CD4-positive, alpha-beta memory T cell (primary cell): ENCODE measurements around the gene MSANTD4. TPM values are rescaled to one million over a fixed set of nuclear protein-coding genes. Genes with fewer than 3 reads are reported as not detected.

Source experiments
- CTCF ChIA-PET: fragments of 350-600 bp; sonication (Branson Sonifier 250); formaldehyde crosslinking; loops from one replicate; lab custom pipeline; 2021; ENCODE audit warnings: inconsistent platforms; ENCODE audit not compliant: partially characterized antibody; lab: Charles Lee
- POLR2A ChIA-PET: fragments of 350-600 bp; sonication (Branson Sonifier 250); formaldehyde crosslinking; loops from one replicate; lab custom pipeline; 2021; ENCODE audit not compliant: partially characterized antibody; lab: Charles Lee
- DNase-seq, 5 donors: peaks; one replicate each; pipeline versions ENCODE4 v3.0.0 to v3.0.0-alpha.2; 2020 to 2022; ENCODE audit warnings: mixed read lengths in 1 of 5
- H3K27ac ChIP-seq: one replicate; pipeline ENCODE4 v1.7.0; 2013; ENCODE audit warnings: low read depth, low read length
- H3K27me3 ChIP-seq: 2 replicates; pipeline ENCODE4 v1.7.0; 2013; ENCODE audit warnings: mild to moderate bottlenecking, low read length, moderate library complexity; ENCODE audit not compliant: insufficient read depth
- H3K36me3 ChIP-seq: 2 replicates; pipeline ENCODE4 v1.7.0; 2013; ENCODE audit warnings: mild to moderate bottlenecking, low read length, moderate library complexity; ENCODE audit not compliant: insufficient read depth
- H3K4me1 ChIP-seq: 2 replicates; pipeline ENCODE4 v1.7.0; 2013; ENCODE audit warnings: mild to moderate bottlenecking, low read length, moderate library complexity; ENCODE audit not compliant: insufficient read depth
- H3K4me3 ChIP-seq, 2 donors: one replicate each; pipeline ENCODE4 v1.7.0; 2013; ENCODE audit warnings: low read length in 2 of 2, mild to moderate bottlenecking in 1 of 2
- H3K9me3 ChIP-seq, 2 donors: one replicate each; pipeline ENCODE4 v1.7.0; 2013; ENCODE audit warnings: low read length in 2 of 2, control low read depth in 1 of 2; ENCODE audit not compliant: control insufficient read depth in 1 of 2
- H3K27ac Mint-ChIP-seq, 7 donors: one replicate each; pipeline ENCODE4 v1.8.0; 2020 to 2021; ENCODE audit warnings: mixed read lengths in 7 of 7, mild to moderate bottlenecking in 6 of 7, inconsistent platforms in 3 of 7, moderate library complexity in 3 of 7
- H3K27me3 Mint-ChIP-seq, 2 donors: one replicate each; pipeline ENCODE4 v1.8.0; 2020 to 2021; ENCODE audit warnings: mixed read lengths in 2 of 2
- H3K36me3 Mint-ChIP-seq, 2 donors: one replicate each; pipeline ENCODE4 v1.8.0; 2020 to 2021; ENCODE audit warnings: mixed read lengths in 2 of 2, inconsistent platforms in 1 of 2, mild to moderate bottlenecking in 1 of 2
- H3K4me1 Mint-ChIP-seq, 4 donors: one replicate each; pipeline ENCODE4 v1.8.0; 2020 to 2021; ENCODE audit warnings: mixed read lengths in 4 of 4, mild to moderate bottlenecking in 1 of 4
- H3K4me3 Mint-ChIP-seq, 8 donors: one replicate each; pipeline ENCODE4 v1.8.0; 2020 to 2021; ENCODE audit warnings: mixed read lengths in 8 of 8, mild to moderate bottlenecking in 7 of 8, moderate library complexity in 6 of 8, inconsistent platforms in 3 of 8
- H3K9me3 Mint-ChIP-seq, 8 donors: one replicate each; pipeline ENCODE4 v1.8.0; 2020 to 2021; ENCODE audit warnings: mixed read lengths in 8 of 8, mild to moderate bottlenecking in 5 of 8, inconsistent platforms in 3 of 8, moderate library complexity in 1 of 8
- intact Hi-C: fragments of 100-400 bp; cut with micrococcal nuclease; formaldehyde crosslinking; loops from one replicate; pipeline ENCODE4 v1.15.1; 2023
- polyA plus RNA-seq, 2 donors: library from polyadenylated mRNA; unstranded; fragments of 300-500 nt; fragmentation: Illumina TruSeq; gene quantifications; one replicate each; pipeline ENCODE4 v1.2.3, GENCODE V29; 2021
- total RNA-seq, 2 experiments: library from RNA; stranded (reverse); gene quantifications; one replicate each; pipeline ENCODE4 v1.2.3, GENCODE V29; 2021

The MSANTD4 gene
- total and polyA plus RNA-seq, 4 experiments from 2014 or later, result 6.3 to 24.7 (median 16.0) TPM

DNA sequence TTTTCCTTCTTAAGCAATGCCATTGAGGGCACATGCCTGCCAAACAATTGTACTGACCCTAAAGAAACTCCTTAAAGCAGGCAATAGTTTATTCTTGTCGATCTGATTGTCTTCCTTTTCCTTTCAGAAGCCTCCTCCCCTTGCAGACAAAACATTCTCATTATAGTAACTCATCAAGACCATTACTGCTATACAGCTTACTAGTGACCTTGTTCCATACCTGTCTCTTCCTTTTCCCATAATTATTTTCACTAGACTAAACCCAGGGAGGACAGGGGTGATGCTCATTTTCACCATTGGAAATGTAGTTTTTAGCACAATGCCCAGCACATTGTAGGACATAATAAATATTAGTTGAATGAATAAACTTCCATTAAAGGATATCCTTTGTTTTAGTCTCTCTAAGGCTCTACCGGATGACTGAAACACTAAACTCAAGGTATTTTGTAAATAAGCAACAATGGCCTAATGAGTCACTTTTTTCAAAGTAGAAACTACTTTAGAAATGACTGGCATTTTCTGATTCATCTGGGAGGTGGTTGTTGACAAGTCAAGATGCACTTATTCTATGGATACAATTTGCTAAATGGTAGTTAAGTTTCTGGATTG, 9.3 kb upstream of the MSANTD4 start:
- Mint-ChIP-seq H3K4me1 (no peaks in the 10 kb centered on the region), H3K36me3 (no peaks in the 10 kb centered on the region), H3K27ac (no peak overlapping the region), H3K9me3 (peaks cover 0 to 10% (median 3%) of the 10 kb centered on the region in 8 donors), H3K4me3 (no peak overlapping the region), H3K27me3 (peaks cover 18 to 23% of the 10 kb centered on the region in 2 donors)
- Histone ChIP-seq H3K4me1 (no peaks in the 10 kb centered on the region), H3K27me3 (no peaks in the 10 kb centered on the region), H3K27ac (no peak overlapping the region), H3K4me3 (no peak overlapping the region), H3K9me3 (no peaks in the 10 kb centered on the region), H3K36me3 (no peaks in the 10 kb centered on the region)
- CTCF ChIA-PET, result no interaction called here
- intact Hi-C loops, result no loop called here
- DNase-seq, result no peak
- POLR2A ChIA-PET, result no interaction called here

DNA sequence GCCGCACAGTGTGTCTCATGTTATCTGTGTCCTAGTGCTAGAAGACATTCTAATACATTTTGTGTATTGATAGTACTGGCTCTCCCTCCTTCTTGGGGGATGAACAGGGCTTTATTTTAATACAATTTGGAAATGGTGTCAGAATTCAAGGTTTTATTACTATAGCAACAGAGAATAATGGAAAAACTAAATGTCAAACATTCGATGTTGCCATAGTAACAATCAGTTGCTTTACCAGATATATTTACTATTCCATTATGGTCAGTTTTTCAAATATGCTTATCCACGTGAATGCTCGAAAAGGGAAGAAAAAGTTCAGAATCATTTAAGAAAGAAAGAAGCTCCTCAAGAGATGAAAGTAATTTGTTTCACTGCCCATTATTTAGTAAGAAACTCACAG, 8.6 kb upstream of the MSANTD4 start:
- no peak for DNase-seq
- peaks cover 21 to 22% of the 10 kb centered on the region in 2 donors for H3K27me3 Mint-ChIP-seq
- H3K4me3 ChIP-seq, result no peak overlapping the region
- no peaks in the 10 kb centered on the region for H3K36me3 Mint-ChIP-seq
- no peak overlapping the region for H3K27ac Mint-ChIP-seq
- H3K27me3 ChIP-seq, result no peaks in the 10 kb centered on the region
- POLR2A ChIA-PET, result no interaction called here
- H3K9me3 ChIP-seq, result no peaks in the 10 kb centered on the region
- H3K27ac ChIP-seq, result no peak overlapping the region
- H3K4me1 Mint-ChIP-seq, result no peaks in the 10 kb centered on the region
- H3K4me1 ChIP-seq, result no peaks in the 10 kb centered on the region
- intact Hi-C loops, result no loop called here
- peaks cover 0 to 10% (median 3%) of the 10 kb centered on the region in 8 donors for H3K9me3 Mint-ChIP-seq
- H3K4me3 Mint-ChIP-seq, result no peak overlapping the region
- CTCF ChIA-PET, result no interaction called here
- H3K36me3 ChIP-seq, result no peaks in the 10 kb centered on the region

DNA sequence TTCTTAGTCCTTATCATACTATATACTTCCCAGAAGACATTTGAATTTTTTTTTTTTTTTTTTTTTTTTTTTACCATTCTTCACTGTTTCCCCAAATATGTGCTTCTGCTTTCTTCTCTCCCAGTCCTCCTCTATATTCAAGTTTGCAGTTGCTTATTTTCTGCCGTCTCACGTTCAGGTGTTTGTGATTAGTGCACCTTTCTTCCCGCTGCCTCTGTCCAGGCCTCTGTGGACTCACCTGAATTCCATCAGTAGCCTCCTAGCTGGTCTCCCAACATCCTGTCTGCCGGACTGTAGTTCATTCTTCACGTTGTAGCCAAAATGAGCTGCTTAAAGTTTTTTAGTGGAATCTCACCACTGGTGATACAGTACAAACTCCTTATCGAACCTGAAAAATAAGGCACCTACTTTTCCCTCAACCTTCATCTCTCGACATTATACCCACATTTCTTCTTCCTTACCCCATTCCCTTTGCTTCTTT, 795 bp upstream of the MSANTD4 start:
- H3K36me3 Mint-ChIP-seq, result peaks cover 9 to 11% of the 10 kb centered on the region in 2 donors
- peaks cover 29 to 54% (median 38%) of the 10 kb centered on the region in 4 donors for H3K4me1 Mint-ChIP-seq
- peak overlapping the region; percentile 82 to 97 (median 92) for H3K27ac Mint-ChIP-seq
- Histone ChIP-seq H3K4me1 (peaks cover 32% of the 10 kb centered on the region), H3K27ac (peak overlapping the region; percentile 42), H3K27me3 (no peaks in the 10 kb centered on the region), H3K36me3 (no peaks in the 10 kb centered on the region), H3K4me3 (peak overlapping the region; percentile 53 to 90), H3K9me3 (no peaks in the 10 kb centered on the region)
- CTCF ChIA-PET, result interaction anchor here (0.6 to 1.7 kb wide), 2 partner anchors 19 to 54 kb away, joined by 3 to 5 read pairs; partner anchors contain the start of genes AASDHPPT and KBTBD3
- H3K4me3 Mint-ChIP-seq, result peak overlapping the region; percentile 93 to 99 (median 96)
- intact Hi-C loops, result loop anchor here (1.0 kb wide), 2 partner anchors 54 to 1434 kb away; partner anchors contain the start of genes AASDHPPT, CWF19L2 and KBTBD3
- peak in 1 of 5 donors; percentile 2 for DNase-seq
- POLR2A ChIA-PET, result interaction anchor here (0.8 to 2.1 kb wide), 3 partner anchors 14 to 54 kb away, joined by 3 to 14 read pairs (median 3); partner anchors contain the start of genes AASDHPPT and KBTBD3
- H3K27me3 Mint-ChIP-seq, result peaks cover 3 to 5% of the 10 kb centered on the region in 2 donors
- H3K9me3 Mint-ChIP-seq, result peaks cover 0 to 10% (median 2%) of the 10 kb centered on the region in 8 donors

DNA sequence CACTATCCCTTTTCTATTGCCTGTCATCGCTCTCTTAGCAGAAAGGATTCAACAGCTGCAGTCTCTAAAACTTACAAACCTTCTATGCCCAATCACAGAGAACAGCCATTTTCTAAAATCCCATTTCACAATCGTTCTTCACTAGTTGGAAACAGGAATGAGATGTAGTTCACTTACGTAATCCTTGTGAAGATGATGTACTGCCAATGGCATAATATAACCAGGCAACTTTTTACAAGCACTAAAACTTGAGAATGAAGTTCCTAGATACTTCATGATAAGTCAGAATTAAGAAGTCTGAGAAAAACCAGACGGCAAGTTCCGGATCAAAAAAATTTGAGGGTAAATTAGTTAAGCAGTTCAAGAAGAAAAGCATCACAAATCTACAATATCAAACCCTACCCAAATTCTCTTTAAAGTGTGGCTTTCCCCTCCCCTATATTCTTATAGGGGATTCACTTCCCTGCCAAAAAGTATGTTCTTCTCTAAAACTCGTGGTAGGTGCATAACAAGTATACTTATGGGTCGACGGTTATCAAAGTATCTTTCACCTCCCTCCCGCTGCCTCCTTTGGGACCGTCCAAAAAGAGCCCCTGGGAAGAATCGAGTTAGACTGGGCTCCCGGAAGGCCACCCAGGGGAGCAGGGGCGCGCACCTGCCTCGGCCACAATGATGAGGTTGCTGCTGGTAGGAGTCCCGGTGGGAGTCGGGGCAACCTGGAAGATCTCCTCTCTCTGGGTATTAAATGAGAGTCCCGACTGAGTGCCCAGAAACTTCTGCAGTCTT, 666 bp downstream of the MSANTD4 start:
- H3K27ac ChIP-seq, result peak overlapping the region; percentile 64
- H3K36me3 ChIP-seq, result no peaks in the 10 kb centered on the region
- intact Hi-C loops, result no loop called here
- peaks cover 32 to 63% (median 44%) of the 10 kb centered on the region in 4 donors for H3K4me1 Mint-ChIP-seq
- peaks cover 2 to 3% of the 10 kb centered on the region in 2 donors for H3K27me3 Mint-ChIP-seq
- H3K9me3 Mint-ChIP-seq, result no peaks in the 10 kb centered on the region
- H3K27me3 ChIP-seq, result no peaks in the 10 kb centered on the region
- H3K4me3 ChIP-seq, result peak overlapping the region; percentile 90
- peak overlapping the region; percentile 93 to 99 (median 96) for H3K4me3 Mint-ChIP-seq
- POLR2A ChIA-PET, result no interaction called here
- H3K27ac Mint-ChIP-seq, result peak overlapping the region; percentile 82 to 97 (median 92)
- CTCF ChIA-PET, result no interaction called here
- DNase-seq, result peak in 1 of 5 donors; percentile 4
- H3K9me3 ChIP-seq, result no peaks in the 10 kb centered on the region
- peaks cover 40% of the 10 kb centered on the region for H3K4me1 ChIP-seq
- H3K36me3 Mint-ChIP-seq, result peaks cover 9 to 13% of the 10 kb centered on the region in 2 donors

DNA sequence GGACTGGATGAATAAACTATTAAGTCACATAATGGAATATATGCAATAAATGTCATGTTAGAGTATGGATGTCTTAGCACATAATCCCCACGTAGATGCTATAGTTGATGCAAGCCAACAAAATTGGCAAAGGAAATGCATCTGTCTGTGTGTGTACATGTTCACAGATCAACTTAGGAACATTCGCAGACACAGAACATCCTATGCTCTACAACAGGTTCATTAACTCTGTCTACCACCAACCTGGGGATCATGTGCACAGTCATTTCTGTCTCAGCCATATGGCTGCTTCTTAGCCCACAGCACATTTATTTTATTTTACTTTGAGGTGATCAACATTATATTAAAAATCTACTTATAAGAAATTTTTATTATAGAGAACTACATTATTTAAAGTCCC, 4.9 kb downstream of the MSANTD4 start:
- intact Hi-C loops, result no loop called here
- H3K4me3 ChIP-seq, result no peak overlapping the region
- no peak for DNase-seq
- no peaks in the 10 kb centered on the region for H3K9me3 ChIP-seq
- no peak overlapping the region for H3K27ac Mint-ChIP-seq
- POLR2A ChIA-PET, result no interaction called here
- H3K4me3 Mint-ChIP-seq, result no peak overlapping the region
- no peaks in the 10 kb centered on the region for H3K36me3 ChIP-seq
- H3K27me3 ChIP-seq, result no peaks in the 10 kb centered on the region
- H3K9me3 Mint-ChIP-seq, result no peaks in the 10 kb centered on the region
- H3K27ac ChIP-seq, result no peak overlapping the region
- CTCF ChIA-PET, result interaction anchor here (1.3 kb wide), 1 partner anchor 70 kb away, joined by 3 read pairs; no protein-coding TSS in a partner anchor
- H3K4me1 ChIP-seq, result peaks cover 46% of the 10 kb centered on the region
- peaks cover 11 to 26% of the 10 kb centered on the region in 2 donors for H3K36me3 Mint-ChIP-seq
- peaks cover 33 to 72% (median 55%) of the 10 kb centered on the region in 4 donors for H3K4me1 Mint-ChIP-seq
- H3K27me3 Mint-ChIP-seq, result no peaks in the 10 kb centered on the region

DNA sequence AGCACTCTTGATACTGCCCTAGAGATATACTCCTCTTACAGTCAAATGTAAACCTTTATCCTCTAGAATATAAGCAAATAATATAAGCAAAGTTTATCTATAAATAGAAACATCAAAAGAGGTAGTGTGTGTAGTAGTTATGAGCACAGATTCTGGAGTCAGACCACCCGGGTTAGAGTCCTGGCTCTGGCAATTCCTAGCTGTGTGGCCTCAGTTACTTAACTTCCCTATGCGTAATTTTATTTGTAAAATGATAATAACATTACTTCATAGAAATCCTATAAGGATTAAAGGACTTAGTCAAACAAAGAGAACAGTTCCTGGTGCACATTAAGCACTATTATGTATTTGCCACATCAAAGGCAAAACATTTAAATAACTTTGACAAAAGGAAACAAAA, 7.0 kb downstream of the MSANTD4 start:
- Mint-ChIP-seq H3K4me1 (peaks cover 32 to 66% (median 51%) of the 10 kb centered on the region in 4 donors), H3K9me3 (no peaks in the 10 kb centered on the region), H3K4me3 (no peak overlapping the region), H3K27ac (no peak overlapping the region), H3K36me3 (peaks cover 24 to 39% of the 10 kb centered on the region in 2 donors), H3K27me3 (no peaks in the 10 kb centered on the region)
- DNase-seq, result no peak
- peaks cover 31% of the 10 kb centered on the region for H3K4me1 ChIP-seq
- no peak overlapping the region for H3K27ac ChIP-seq
- peaks cover 9% of the 10 kb centered on the region for H3K36me3 ChIP-seq
- no peaks in the 10 kb centered on the region for H3K27me3 ChIP-seq
- no peak overlapping the region for H3K4me3 ChIP-seq
- CTCF ChIA-PET, result no interaction called here
- intact Hi-C loops, result no loop called here
- POLR2A ChIA-PET, result no interaction called here
- no peaks in the 10 kb centered on the region for H3K9me3 ChIP-seq

DNA sequence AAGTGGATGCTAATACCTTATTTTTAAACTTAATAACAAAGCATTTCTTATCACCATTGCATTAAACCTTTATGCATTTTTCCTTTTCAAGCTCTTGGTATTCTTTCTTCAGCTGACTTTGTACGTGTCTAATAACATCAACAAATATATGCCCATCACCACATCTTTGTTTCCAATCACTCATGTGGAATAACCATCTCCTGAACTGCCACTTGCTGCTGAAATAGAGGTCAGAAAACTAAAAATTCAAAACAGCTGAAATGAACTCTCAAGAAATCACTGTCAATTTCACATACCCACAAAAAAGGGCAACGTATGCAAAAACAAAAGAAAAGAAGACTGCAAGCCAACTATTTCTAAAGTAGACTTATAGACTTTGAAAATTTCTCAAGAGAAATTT, 7.4 kb downstream of the MSANTD4 start:
- peaks cover 26% of the 10 kb centered on the region for H3K4me1 ChIP-seq
- H3K9me3 Mint-ChIP-seq, result no peaks in the 10 kb centered on the region
- H3K27ac ChIP-seq, result no peak overlapping the region
- no peak overlapping the region for H3K4me3 ChIP-seq
- CTCF ChIA-PET, result no interaction called here
- H3K36me3 Mint-ChIP-seq, result peaks cover 28 to 39% of the 10 kb centered on the region in 2 donors
- POLR2A ChIA-PET, result no interaction called here
- peaks cover 29 to 65% (median 50%) of the 10 kb centered on the region in 4 donors for H3K4me1 Mint-ChIP-seq
- DNase-seq, result no peak
- no peaks in the 10 kb centered on the region for H3K27me3 ChIP-seq
- H3K27ac Mint-ChIP-seq, result peak overlapping the region in 1 of 7 donors; percentile 24
- H3K4me3 Mint-ChIP-seq, result no peak overlapping the region
- H3K9me3 ChIP-seq, result no peaks in the 10 kb centered on the region
- no peaks in the 10 kb centered on the region for H3K27me3 Mint-ChIP-seq
- peaks cover 13% of the 10 kb centered on the region for H3K36me3 ChIP-seq
- intact Hi-C loops, result no loop called here
